ENCODE measurements around the gene FAM151A. TPM values are rescaled to one million over a fixed set of nuclear protein-coding genes. Genes with fewer than 3 reads are reported as not detected.
"Not testable (repeated sequence)": the region's sequence is repeated elsewhere in the genome, so short reads cannot be mapped to it uniquely, and the experiment has no call there.

The FAM151A gene
- total RNA-seq, 1 donor from 2014 or later = not detected

DNA sequence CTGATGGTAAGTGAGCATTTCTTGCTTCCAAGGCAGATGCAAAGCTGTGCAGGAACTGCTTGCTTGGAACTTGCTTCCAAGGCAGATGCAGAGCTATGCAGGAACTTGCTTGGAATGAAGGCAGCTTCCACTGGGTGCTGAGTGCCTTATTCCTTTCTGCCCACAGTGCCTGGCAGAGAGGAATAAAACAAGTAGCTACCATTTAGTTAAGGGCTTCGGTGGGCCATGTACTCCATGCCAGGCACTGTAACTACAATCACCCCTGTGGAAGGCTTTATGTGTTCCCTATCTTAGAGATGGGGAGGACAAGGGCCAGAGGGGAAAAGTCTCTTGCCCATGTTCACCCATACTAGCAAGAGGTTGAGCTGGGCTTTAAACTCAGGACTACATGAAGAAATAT is 26.6 kb upstream of the FAM151A start:
- Mint-ChIP-seq H3K4me3 (ENCODE audit: low read depth) (no peak overlapping the region), H3K9me3 (no peaks in the 10 kb centered on the region), H3K36me3 (ENCODE audit: low read depth) (no peaks in the 10 kb centered on the region), H3K4me1 (ENCODE audit: low read depth) (no peaks in the 10 kb centered on the region), H3K27me3 (ENCODE audit: low read depth) (peaks cover 5% of the 10 kb centered on the region), H3K27ac (no peak overlapping the region)
- intact Hi-C loops (cut with micrococcal nuclease) = no loop called here
- DNase-seq (ENCODE audit: low spot score) = no peak

DNA sequence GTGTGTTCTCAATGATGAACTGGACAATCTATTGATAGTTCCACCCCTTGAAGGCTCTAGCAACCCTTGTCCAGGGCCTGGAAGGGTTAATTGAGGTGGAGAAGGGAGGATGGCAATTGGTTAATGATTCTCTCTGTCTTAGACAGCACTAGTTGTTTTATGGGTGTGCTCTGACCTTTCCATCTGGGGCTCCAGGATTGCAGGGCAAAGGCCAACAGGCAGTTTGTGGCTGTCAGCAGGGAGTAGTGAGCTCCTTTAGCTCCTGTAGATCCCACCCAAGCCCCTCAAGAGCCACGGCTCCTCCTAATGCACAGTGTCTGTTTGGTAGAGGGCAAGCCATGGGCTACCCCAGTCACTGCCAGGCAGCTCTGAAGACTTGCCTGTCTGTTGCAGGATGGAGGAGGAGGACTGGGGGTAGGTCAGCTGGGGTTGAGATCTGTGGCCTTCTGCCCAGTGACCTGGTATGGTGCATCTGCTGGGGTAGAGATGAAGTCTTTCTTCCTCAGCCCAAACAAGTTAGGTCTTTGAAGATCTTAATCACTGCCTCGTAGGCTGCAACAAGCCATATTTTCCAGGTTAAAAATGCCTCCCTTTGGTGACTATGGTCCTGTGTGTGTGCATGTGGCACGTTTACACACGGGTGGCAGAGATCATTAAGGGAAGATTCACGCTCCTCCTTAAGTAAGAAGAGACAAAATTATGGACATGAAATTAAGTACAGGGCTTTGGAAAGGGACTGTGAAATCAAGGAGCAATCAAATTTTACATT is 26.0 kb upstream of the FAM151A start:
- Mint-ChIP-seq H3K4me3 (ENCODE audit: low read depth) (no peak overlapping the region), H3K36me3 (ENCODE audit: low read depth) (no peaks in the 10 kb centered on the region), H3K9me3 (no peaks in the 10 kb centered on the region), H3K4me1 (ENCODE audit: low read depth) (no peaks in the 10 kb centered on the region), H3K27me3 (ENCODE audit: low read depth) (peaks cover 5% of the 10 kb centered on the region), H3K27ac (no peak overlapping the region)
- intact Hi-C loops (cut with micrococcal nuclease) = no loop called here
- no peak for DNase-seq (ENCODE audit: low spot score)

DNA sequence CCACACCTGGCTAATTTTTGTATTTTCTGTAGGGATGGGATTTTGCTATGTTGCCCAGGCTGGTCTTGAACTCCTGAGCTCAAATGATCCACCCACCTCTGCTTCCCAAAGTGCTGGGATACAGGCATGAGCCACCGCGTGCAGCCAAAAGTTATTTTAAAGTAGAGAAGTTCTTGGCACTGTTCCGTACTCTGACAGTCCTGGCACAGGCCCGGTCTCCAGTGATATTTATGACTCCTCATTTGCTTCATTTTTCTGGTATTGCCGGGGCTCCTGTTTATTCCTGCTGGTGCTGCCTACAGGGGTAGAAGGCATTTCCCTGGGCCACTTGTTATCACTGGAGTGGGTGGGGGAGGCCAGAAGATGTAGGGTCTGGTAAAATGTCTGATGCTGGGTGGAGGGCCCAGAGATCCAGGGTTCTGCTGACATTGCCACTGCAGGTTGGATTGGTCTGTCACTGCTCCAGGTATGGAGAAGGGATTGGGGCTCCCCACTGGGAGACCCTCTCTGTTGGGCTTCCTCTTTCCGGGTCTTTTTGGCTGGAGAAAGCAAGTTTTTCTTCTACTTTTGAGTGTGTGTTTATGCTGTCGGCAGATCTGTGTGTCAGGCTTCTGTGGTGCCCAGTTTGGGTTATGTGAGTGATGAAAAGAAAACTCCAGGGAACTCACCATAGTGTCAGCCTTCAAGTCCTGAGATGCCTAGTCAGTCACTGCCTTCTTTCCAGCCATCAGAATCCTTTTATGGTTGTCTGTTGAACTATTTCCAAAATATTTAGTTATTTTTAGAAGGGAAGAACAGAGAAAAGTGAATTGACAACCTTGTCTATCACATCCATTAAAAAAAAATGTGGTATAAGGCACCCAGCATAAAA is 22.7 kb upstream of the FAM151A start:
- no peak for DNase-seq (ENCODE audit: low spot score)
- Mint-ChIP-seq H3K9me3 (peaks cover 7% of the 10 kb centered on the region), H3K27me3 (ENCODE audit: low read depth) (peaks cover 3% of the 10 kb centered on the region), H3K4me3 (ENCODE audit: low read depth) (no peak overlapping the region), H3K36me3 (ENCODE audit: low read depth) (no peaks in the 10 kb centered on the region), H3K27ac (no peak overlapping the region), H3K4me1 (ENCODE audit: low read depth) (no peaks in the 10 kb centered on the region)
- intact Hi-C loops (cut with micrococcal nuclease) = no loop called here

DNA sequence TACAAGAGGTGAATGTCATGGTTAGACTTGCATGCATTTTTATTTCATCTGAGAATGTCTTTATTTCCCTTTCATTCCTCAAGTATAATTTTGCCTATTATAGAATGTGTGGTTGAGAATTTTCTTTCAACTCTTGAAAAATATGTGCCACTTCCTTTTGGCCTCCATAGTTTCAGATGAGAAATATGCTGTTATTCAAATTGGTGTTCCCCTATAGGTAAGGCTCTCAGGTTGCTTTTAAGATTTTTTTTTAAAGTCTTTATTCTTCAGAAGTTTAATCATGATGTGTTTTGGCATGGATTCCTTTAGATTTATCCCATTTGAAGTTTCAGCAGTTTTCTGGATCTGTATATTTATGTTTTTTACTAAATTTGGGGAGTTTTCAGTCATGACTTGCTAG is 20.4 kb upstream of the FAM151A start:
- no peak overlapping the region for H3K4me3 Mint-ChIP-seq (ENCODE audit: low read depth)
- H3K36me3 Mint-ChIP-seq (ENCODE audit: low read depth) = no peaks in the 10 kb centered on the region
- DNase-seq (ENCODE audit: low spot score) = no peak
- H3K27me3 Mint-ChIP-seq (ENCODE audit: low read depth) = peaks cover 7% of the 10 kb centered on the region
- no peaks in the 10 kb centered on the region for H3K4me1 Mint-ChIP-seq (ENCODE audit: low read depth)
- peaks cover 7% of the 10 kb centered on the region for H3K9me3 Mint-ChIP-seq
- H3K27ac Mint-ChIP-seq = no peak overlapping the region
- intact Hi-C loops (cut with micrococcal nuclease) = no loop called here

DNA sequence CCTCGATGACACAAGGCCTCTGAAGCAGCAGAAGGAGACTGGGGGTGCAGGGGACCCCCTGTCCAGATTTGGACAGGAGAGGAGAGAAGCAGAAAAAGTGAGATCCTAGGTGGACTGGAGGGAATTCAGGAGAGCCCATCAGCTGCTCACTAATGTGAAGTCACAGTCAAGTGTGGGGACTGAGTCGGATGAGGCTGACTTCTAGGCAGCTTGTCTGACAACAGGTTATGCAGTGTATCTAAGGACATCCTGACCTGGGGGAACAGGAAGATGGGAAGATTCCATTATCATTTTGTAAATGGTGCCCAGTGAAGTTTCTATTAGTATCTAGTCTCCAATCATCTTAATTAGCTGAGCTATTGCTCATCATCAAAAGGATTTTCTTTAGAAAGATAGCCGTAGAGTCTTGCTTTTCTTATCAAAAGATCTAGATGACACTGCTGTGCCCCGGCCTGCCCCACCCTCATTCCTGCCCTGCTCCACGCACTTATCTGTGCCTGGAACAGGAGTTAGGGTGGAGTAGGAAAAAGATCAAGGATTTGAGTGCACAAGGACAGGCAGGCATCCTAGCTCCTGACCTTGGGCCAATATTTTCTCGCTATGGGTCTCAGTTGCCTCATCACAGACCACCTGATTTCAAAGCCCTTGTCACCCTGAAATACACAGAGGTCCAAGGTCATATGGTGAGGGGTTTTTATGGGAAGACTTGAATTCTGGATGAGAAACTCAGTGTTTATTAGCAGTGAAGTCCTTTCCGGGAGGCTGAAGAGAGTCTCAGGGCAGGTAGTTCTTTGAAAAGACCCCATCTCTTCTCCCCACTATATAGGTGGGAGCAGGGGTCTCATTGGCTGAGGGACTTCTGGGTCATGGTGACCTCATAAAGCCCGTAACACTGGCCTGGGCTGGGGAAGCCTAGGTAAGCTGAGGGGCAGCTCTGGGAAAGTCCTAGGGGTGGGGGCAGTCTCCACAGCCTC is 17.8 kb upstream of the FAM151A start, which contains the start of gene MROH7:
Gene MROH7 (plus strand): TSS at position 924 of the 974 bp plus-strand sequence. CDS start 11,141 bp downstream, outside the sequence.
- intact Hi-C loops (cut with micrococcal nuclease) = no loop called here
- DNase-seq (ENCODE audit: low spot score) = no peak
- H3K4me3 Mint-ChIP-seq (ENCODE audit: low read depth) = no peak within 1 kb of the TSS
- peaks cover 7% of the 10 kb centered on the region for H3K27me3 Mint-ChIP-seq (ENCODE audit: low read depth)
- H3K27ac Mint-ChIP-seq = no peak within 1 kb of the TSS
- H3K36me3 Mint-ChIP-seq (ENCODE audit: low read depth) = no peaks in the 10 kb centered on the region
- H3K4me1 Mint-ChIP-seq (ENCODE audit: low read depth) = no peaks in the 10 kb centered on the region
- peaks cover 7% of the 10 kb centered on the region for H3K9me3 Mint-ChIP-seq

DNA sequence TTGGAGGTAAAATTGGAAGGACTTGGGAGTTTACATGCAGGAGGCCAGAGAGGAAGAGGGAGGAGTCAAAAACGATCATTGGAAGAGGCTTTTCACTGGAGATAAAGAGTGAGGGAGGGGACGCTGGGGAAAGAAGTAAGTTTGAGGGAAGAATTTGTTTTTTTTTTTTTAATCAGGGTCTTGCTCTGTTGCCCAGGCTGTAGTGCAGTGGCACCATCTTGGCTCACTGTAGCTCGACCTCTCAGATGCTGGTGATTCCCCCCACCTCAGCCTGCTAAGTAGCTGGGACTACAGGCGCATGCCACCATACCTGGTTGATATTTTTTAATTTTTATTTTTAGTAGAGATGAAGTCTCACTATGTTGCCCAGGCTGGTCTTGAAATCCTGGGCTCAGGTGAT is 17.0 kb upstream of the FAM151A start:
- H3K36me3 Mint-ChIP-seq (ENCODE audit: low read depth) = no peaks in the 10 kb centered on the region
- H3K27ac Mint-ChIP-seq = no peak overlapping the region
- H3K4me1 Mint-ChIP-seq (ENCODE audit: low read depth) = no peaks in the 10 kb centered on the region
- peaks cover 7% of the 10 kb centered on the region for H3K9me3 Mint-ChIP-seq
- intact Hi-C loops (cut with micrococcal nuclease) = no loop called here
- peaks cover 7% of the 10 kb centered on the region for H3K27me3 Mint-ChIP-seq (ENCODE audit: low read depth)
- DNase-seq (ENCODE audit: low spot score) = no peak
- no peak overlapping the region for H3K4me3 Mint-ChIP-seq (ENCODE audit: low read depth)

DNA sequence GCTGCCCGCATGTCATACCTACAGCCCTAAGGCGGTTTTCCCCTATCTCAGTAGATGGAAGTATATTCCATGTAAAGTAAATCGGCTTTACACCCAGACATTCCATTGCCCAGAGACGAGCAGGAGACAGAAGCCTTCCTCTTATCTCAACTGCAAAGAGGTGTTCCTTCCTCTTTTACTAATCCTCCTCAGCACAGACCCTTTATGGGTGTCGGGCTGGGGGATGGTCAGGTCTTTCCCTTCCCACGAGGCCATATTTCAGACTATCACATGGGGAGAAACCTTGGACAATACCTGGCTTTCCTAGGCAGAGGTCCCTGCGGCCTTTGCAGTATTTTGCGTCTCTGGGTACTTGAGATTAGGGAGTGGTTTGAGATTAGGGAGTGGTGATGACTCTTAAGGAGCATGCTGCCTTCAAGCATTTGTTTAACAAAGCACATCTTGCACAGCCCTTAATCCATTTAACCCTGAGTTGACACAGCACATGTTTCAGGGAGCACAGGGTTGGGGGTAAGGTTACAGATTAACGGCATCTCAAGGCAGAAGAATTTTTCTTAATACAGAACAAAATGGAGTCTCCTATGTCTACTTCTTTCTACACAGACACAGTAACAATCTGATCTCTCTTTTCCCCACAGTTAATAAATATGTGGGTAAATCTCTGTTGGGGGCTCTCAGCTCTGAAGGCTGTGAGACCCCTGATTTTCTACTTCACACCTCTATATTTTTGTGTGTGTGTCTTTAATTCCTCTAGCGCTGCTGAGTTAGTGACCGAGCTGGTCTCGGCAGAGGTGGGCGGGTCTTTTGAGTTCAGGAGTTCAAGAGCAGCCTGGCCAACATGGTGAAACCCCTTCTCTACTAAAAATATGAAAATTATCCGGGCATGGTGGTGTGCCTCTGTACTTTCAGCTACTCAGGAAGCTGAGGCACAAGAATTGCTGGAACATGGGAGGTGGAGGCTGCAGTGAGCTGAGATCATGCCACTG is 13.4 kb upstream of the FAM151A start:
- intact Hi-C loops (cut with micrococcal nuclease); DNase-seq (ENCODE audit: low spot score); H3K4me1 Mint-ChIP-seq (ENCODE audit: low read depth); H3K9me3 Mint-ChIP-seq; H3K27ac Mint-ChIP-seq; H3K36me3 Mint-ChIP-seq (ENCODE audit: low read depth); H3K4me3 Mint-ChIP-seq (ENCODE audit: low read depth): not testable (repeated sequence)
- H3K27me3 Mint-ChIP-seq (ENCODE audit: low read depth) = peaks cover 10% of the 10 kb centered on the region

DNA sequence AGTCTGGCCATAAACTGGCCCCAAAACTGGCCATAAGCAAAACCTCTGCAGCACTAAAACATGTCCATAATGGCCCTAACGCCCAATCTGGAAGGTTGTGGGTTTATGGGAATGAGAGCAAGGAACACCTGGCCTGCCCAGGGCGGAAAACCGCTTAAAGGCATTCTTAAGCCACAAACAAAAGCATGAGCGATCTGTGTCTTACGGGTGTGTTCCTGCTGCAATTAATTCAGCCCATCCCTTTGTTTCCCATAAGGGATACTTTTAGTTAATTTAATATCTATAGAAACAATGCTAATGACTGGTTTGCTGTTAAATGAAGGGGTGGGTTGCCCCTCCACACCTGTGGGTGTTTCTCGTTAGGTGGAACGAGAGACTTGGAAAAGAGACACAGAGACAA is 12.5 kb upstream of the FAM151A start:
- DNase-seq (ENCODE audit: low spot score); H3K9me3 Mint-ChIP-seq; H3K27ac Mint-ChIP-seq; H3K36me3 Mint-ChIP-seq (ENCODE audit: low read depth); H3K4me1 Mint-ChIP-seq (ENCODE audit: low read depth); intact Hi-C loops (cut with micrococcal nuclease); H3K4me3 Mint-ChIP-seq (ENCODE audit: low read depth): not testable (repeated sequence)
- H3K27me3 Mint-ChIP-seq (ENCODE audit: low read depth) = peaks cover 10% of the 10 kb centered on the region

DNA sequence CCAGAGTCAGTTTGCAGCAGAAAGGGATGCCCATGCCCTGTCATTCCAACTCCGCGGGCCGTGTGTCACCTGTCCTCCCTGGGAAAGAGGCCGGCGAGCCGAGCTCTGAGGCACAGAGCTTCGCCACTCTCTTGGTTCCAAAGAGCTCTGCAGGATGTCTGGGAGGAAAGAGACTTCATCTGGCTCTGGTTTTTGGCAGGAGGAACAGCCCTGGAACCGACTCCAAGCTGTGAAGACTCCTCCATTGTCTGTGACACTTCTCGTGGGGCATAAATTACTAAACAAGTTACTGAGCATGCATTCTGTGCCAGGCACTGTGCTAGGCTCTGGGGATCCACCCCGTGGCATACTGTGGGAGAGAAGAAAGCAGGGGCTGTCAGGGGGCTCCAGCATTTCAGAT is 3.9 kb upstream of the FAM151A start:
- Mint-ChIP-seq H3K27ac (no peak overlapping the region), H3K27me3 (ENCODE audit: low read depth) (peaks cover 1% of the 10 kb centered on the region), H3K9me3 (no peaks in the 10 kb centered on the region), H3K36me3 (ENCODE audit: low read depth) (no peaks in the 10 kb centered on the region), H3K4me1 (ENCODE audit: low read depth) (no peaks in the 10 kb centered on the region), H3K4me3 (ENCODE audit: low read depth) (no peak overlapping the region)
- intact Hi-C loops (cut with micrococcal nuclease) = no loop called here
- no peak for DNase-seq (ENCODE audit: low spot score)

DNA sequence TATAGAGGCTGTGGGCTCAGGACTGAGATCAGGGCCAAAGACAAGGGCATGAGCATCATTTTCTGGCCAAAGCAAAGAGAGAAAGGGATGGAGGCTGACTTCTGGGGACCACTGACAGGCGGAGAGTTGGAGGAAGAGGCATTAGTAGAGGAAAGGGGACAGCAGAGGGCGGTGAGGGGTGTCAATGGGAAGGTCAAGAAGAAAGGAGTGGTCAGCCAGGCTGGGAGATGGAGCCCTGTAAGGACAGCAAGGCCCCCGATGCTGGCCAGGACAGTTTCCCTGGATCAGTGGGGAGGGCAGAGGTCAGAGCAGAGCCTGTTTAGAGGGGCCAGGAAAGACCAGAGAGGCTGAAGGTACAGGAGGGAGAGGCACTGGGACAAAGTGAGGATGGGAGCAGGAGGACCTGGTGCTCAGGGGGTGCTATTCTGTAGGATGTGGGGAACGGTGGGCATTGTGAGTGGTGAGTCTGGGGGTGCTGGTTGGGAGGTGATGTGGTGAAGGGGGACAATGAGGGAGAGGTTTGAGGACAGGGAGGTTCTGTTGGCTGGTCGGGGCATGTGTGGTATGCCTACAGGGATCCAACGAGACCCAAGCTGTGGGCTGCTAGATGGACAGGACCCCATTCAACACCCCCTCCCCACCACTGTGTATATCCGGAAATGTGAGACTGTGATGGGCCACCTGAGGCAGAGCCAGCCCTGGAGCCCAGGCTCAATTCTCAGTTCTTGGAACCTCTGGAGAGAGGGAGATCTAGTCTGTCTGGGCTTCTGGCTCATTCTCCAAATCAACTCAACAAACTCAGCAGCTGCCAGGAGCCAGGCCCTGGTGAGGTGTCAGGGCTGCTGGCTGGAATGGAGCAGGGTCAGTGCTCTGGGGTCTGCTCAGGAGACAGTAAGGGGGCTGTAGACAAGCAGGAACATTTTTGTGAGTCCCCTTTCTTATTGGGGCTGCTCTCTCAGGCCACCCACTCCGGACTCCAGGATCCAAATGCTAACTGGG is 1.4 kb upstream of the FAM151A start:
- intact Hi-C loops (cut with micrococcal nuclease) = no loop called here
- H3K27ac Mint-ChIP-seq = no peak overlapping the region
- H3K9me3 Mint-ChIP-seq = no peaks in the 10 kb centered on the region
- no peaks in the 10 kb centered on the region for H3K4me1 Mint-ChIP-seq (ENCODE audit: low read depth)
- H3K27me3 Mint-ChIP-seq (ENCODE audit: low read depth) = no peaks in the 10 kb centered on the region
- DNase-seq (ENCODE audit: low spot score) = no peak
- H3K4me3 Mint-ChIP-seq (ENCODE audit: low read depth) = no peak overlapping the region
- H3K36me3 Mint-ChIP-seq (ENCODE audit: low read depth) = no peaks in the 10 kb centered on the region

DNA sequence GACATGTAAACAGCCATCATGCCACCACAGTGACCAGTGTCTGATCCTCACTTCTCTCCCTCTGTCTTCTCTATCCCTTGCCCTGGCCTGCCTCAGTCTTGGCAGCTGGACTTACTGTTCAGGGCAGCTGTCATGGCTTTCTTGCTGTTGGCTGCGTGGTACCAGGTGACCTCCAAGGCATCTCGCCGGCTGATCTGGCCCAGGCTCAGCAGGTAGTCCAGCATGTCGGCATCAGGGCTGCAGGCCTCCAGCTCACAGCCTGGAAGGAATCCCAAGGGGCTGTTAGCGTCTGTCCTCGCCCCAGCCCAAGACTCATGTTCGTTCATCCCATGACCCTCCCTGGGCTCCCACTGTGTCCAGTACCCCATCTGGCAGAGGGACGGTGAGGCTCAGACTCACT is 3.6 kb downstream of the FAM151A start:
- no peak for DNase-seq (ENCODE audit: low spot score)
- intact Hi-C loops (cut with micrococcal nuclease) = no loop called here
- H3K4me1 Mint-ChIP-seq (ENCODE audit: low read depth) = no peaks in the 10 kb centered on the region
- no peak overlapping the region for H3K4me3 Mint-ChIP-seq (ENCODE audit: low read depth)
- no peaks in the 10 kb centered on the region for H3K27me3 Mint-ChIP-seq (ENCODE audit: low read depth)
- H3K27ac Mint-ChIP-seq = no peak overlapping the region
- H3K36me3 Mint-ChIP-seq (ENCODE audit: low read depth) = no peaks in the 10 kb centered on the region
- H3K9me3 Mint-ChIP-seq = no peaks in the 10 kb centered on the region

All from activated T-helper 2 cell treated with anti-CD3 and anti-CD28 coated beads, Interferon-gamma antibody, Interleukin-2, Interleukin-4, amounts not matched to agents 10 μg/mL and 5 μg/mL and 100 μg/mL, durations not matched to agents 14 hours and 24 hours and 36 hours (primary cell).